Gastroesophageal sphincter (tissue), 4 donors: ENCODE data around the gene DYNC1I1. TPM values are rescaled to one million over a fixed set of nuclear protein-coding genes. Genes with fewer than 3 reads are reported as not detected.

Experiments used
- ATAC-seq: fragments of 150-250 bp; one replicate; pipeline ENCODE4 v1.9.1; 2016; ENCODE audit warnings: mild to moderate bottlenecking, moderate library complexity
- H3K27ac ChIP-seq, 4 donors: fragments of 200-600 bp; sonication (generic) in 3 of 4; 1 replicate in 3 of 4; 2 replicates in 1 of 4; pipeline ENCODE4 v1.5.1; 2016 to 2019
- H3K27me3 ChIP-seq: fragments of 200-600 bp; sonication (generic); one replicate; pipeline ENCODE4 v1.5.1; 2019
- H3K36me3 ChIP-seq, 2 donors: fragments of 200-600 bp; sonication (generic); one replicate each; pipeline ENCODE4 v1.5.1; 2019; ENCODE audit warnings: control low read depth in 1 of 2
- H3K4me1 ChIP-seq, 3 donors: fragments of 200-600 bp; sonication (generic); 1 replicate in 2 of 3; 2 replicates in 1 of 3; pipeline ENCODE4 v1.5.1; 2016 to 2019; ENCODE audit warnings: control low read depth in 2 of 3
- H3K4me3 ChIP-seq, 2 donors: fragments of 200-600 bp; sonication (generic); one replicate each; pipeline ENCODE4 v1.5.1; 2019; ENCODE audit warnings: mild to moderate bottlenecking in 1 of 2, moderate library complexity in 1 of 2
- H3K9me3 ChIP-seq, 3 donors: fragments of 200-600 bp; sonication (generic); one replicate each; pipeline ENCODE4 v1.5.1; 2017 to 2019; ENCODE audit warnings: control low read depth in 2 of 3
- CTCF ChIP-seq, 4 experiments: fragments of 200-600 bp in 2 of 4; fragments of 450-650 bp in 2 of 4; sonication (generic) in 1 of 4; IDR thresholded peaks; one replicate each; pipeline ENCODE4 v1.5.1; 2017 to 2019; ENCODE audit warnings: antibody characterized with exemption in 4 of 4, mild to moderate bottlenecking in 2 of 4, moderate library complexity in 2 of 4
- EP300 ChIP-seq: sonication (generic); formaldehyde crosslinking; IDR thresholded peaks from one replicate; pipeline ENCODE4 v1.6.1; 2017; ENCODE audit warnings: antibody characterized with exemption, mild to moderate bottlenecking
- POLR2A ChIP-seq, 2 donors: fragments of 450-650 bp; IDR thresholded peaks; one replicate each; pipeline ENCODE4 v1.6.1; 2017; ENCODE audit warnings: antibody characterized with exemption in 2 of 2, mild to moderate bottlenecking in 2 of 2, moderate library complexity in 1 of 2
- POLR2AphosphoS5 ChIP-seq: sonication (generic); formaldehyde crosslinking; IDR thresholded peaks from one replicate; pipeline ENCODE4 v1.6.1; 2017; ENCODE audit warnings: antibody characterized with exemption
- WGBS, 2 donors: methylation state at CpG; one replicate each; pipeline ENCODE4 v1.1.5; 2018; ENCODE audit warnings: low coverage in 1 of 2; 5-methylcytosine and 5-hydroxymethylcytosine counted together
- total RNA-seq, 4 donors: library from RNA; depleted of rRNA; stranded (reverse); fragments of >200 nt; gene quantifications; one replicate each; pipeline ENCODE4 v1.1.0, GENCODE V29; 2016

DYNC1I1 gene
- total RNA-seq, 4 donors from 2014 or later, result 7.6 to 23.8 (median 18.2) TPM

DNA sequence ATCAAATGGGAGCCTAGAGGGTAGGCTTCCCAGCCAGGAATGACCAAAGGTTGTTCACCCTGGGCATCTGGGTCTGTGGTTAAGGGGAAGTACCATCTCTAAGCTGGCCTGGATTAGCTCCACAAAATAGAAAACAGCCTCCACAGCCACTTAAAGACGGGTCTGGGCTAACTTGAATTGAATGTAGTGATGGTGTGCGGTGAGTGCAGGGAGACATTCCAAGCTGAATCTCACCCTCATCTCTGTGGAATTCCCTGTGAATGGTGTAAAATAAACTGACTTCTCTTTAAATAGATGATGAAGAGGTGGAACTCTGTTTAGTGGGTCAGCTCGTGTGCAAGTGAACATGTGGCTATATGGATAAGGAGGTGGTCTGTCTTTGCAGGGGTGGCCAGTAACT, 251.0 kb downstream of the DYNC1I1 start:
- H3K4me3 ChIP-seq, result no peak overlapping the region
- H3K9me3 ChIP-seq, result no peaks in the 10 kb centered on the region
- peaks cover 0 to 5% of the 10 kb centered on the region in 2 donors for H3K36me3 ChIP-seq
- H3K27me3 ChIP-seq, result no peaks in the 10 kb centered on the region
- no peaks in the 10 kb centered on the region for H3K4me1 ChIP-seq
- TF ChIP-seq POLR2A (IDR thresholded peaks at IDR 0.05) (no peak), EP300 (no peak), POLR2AphosphoS5 (no peak), CTCF (IDR thresholded peaks at IDR 0.05) (no peak)
- no peak overlapping the region for H3K27ac ChIP-seq
- no peak for ATAC-seq
- WGBS, 2 donors, result 65 to 69% methylated on average over 3 of the region's 3 CpGs

GRCh38 chr7:96026010-96026409, 253.7 kb downstream of the DYNC1I1 start:
- no peak for ATAC-seq
- peaks cover 0 to 9% of the 10 kb centered on the region in 2 donors for H3K36me3 ChIP-seq
- 50% methylated on average over 2 of the region's 2 CpGs for WGBS, 2 donors

GRCh38 chr7:96026611-96027010, 254.3 kb downstream of the DYNC1I1 start:
- no peaks in the 10 kb centered on the region for H3K9me3 ChIP-seq
- H3K4me1 ChIP-seq, result no peaks in the 10 kb centered on the region
- H3K4me3 ChIP-seq, result no peak overlapping the region
- no peak for ATAC-seq
- H3K27ac ChIP-seq, result no peak overlapping the region
- H3K36me3 ChIP-seq, result peaks cover 0 to 9% of the 10 kb centered on the region in 2 donors
- no peaks in the 10 kb centered on the region for H3K27me3 ChIP-seq
- 44 to 54% methylated on average over 1 of the region's 1 CpG for WGBS, 2 donors
- TF ChIP-seq POLR2AphosphoS5 (no peak), POLR2A (IDR thresholded peaks at IDR 0.05) (no peak), CTCF (IDR thresholded peaks at IDR 0.05) (no peak), EP300 (no peak)

More at GRCh38 chr7:96026010-96026409, 253.7 kb downstream of the DYNC1I1 start:
- Histone ChIP-seq H3K27ac (no peak overlapping the region), H3K4me3 (no peak overlapping the region), H3K27me3 (no peaks in the 10 kb centered on the region), H3K9me3 (no peaks in the 10 kb centered on the region), H3K4me1 (no peaks in the 10 kb centered on the region)
- TF ChIP-seq POLR2A (IDR thresholded peaks at IDR 0.05), result no peak
- TF ChIP-seq POLR2AphosphoS5, result no peak

GRCh38 chr7:96028729-96029128, 256.4 kb downstream of the DYNC1I1 start:
- ATAC-seq, result no peak
- no peak overlapping the region for H3K4me3 ChIP-seq
- TF ChIP-seq CTCF (IDR thresholded peaks at IDR 0.05) (no peak), POLR2A (IDR thresholded peaks at IDR 0.05) (no peak), EP300 (no peak), POLR2AphosphoS5 (no peak)
- WGBS, 2 donors, result 71 to 73% methylated on average over 1 of the region's 1 CpG
- no peaks in the 10 kb centered on the region for H3K27me3 ChIP-seq
- no peaks in the 10 kb centered on the region for H3K4me1 ChIP-seq
- peaks cover 0 to 22% of the 10 kb centered on the region in 2 donors for H3K36me3 ChIP-seq
- no peaks in the 10 kb centered on the region for H3K9me3 ChIP-seq
- H3K27ac ChIP-seq, result no peak overlapping the region

- H3K36me3 ChIP-seq, result peaks cover 0 to 32% of the 10 kb centered on the region in 2 donors
- no peak for ATAC-seq
These were observed 260.8 kb downstream of the DYNC1I1 start for GRCh38 chr7:96033009-96033598.

More at GRCh38 chr7:96033009-96033598, 260.8 kb downstream of the DYNC1I1 start:
- WGBS, 2 donors, result 77 to 79% methylated on average over 4 of the region's 4 CpGs
- H3K27me3 ChIP-seq, result no peaks in the 10 kb centered on the region
- no peak overlapping the region for H3K27ac ChIP-seq
- no peaks in the 10 kb centered on the region for H3K9me3 ChIP-seq
- H3K4me3 ChIP-seq, result no peak overlapping the region
- no peaks in the 10 kb centered on the region for H3K4me1 ChIP-seq
- TF ChIP-seq POLR2A (IDR thresholded peaks at IDR 0.05) (no peak), CTCF (IDR thresholded peaks at IDR 0.05) (no peak), EP300 (no peak)
